HEK293 (cell line): ENCODE results near the gene ANKRD11.

ENCODE experiments used
- ZBTB20 ChIP-seq: fragments of 450-650 bp; formaldehyde crosslinking; IDR thresholded peaks from 2 replicates; pipeline ENCODE4 v1.5.1; 2016; ENCODE audit warnings: missing biosample characterization, missing genetic modification characterization
- ZNF280D ChIP-seq: fragments of 450-650 bp; formaldehyde crosslinking; IDR thresholded peaks from 2 replicates; pipeline ENCODE4 v1.5.1; 2016; ENCODE audit warnings: missing biosample characterization, missing genetic modification characterization
- ZNF629 ChIP-seq: fragments of 450-650 bp; formaldehyde crosslinking; IDR thresholded peaks from 2 replicates; pipeline ENCODE4 v1.5.1; 2017; ENCODE audit warnings: missing biosample characterization, missing genetic modification characterization
- ZNF704 ChIP-seq: fragments of 450-650 bp; formaldehyde crosslinking; IDR thresholded peaks from 2 replicates; pipeline ENCODE4 v1.5.1; 2016; ENCODE audit warnings: missing biosample characterization, missing genetic modification characterization

GRCh38 chr16:89467382-89467781 lies 23.0 kb downstream of the ANKRD11 start:
- TF ChIP-seq ZNF704 (tag by site-specific recombination): no peak
- no peak for TF ChIP-seq ZNF280D (tag by site-specific recombination)
- no peak for TF ChIP-seq ZNF629 (tag by site-specific recombination)
- no peak for TF ChIP-seq ZBTB20
